Progenitor cell of endocrine pancreas (in vitro differentiated cells): ENCODE results near the gene CISD2. TPM values are rescaled to one million over a fixed set of nuclear protein-coding genes. Genes with fewer than 3 reads are reported as not detected.

ENCODE experiments used
- DNase-seq: peaks from one replicate; pipeline ENCODE4 v3.0.0; 2021; ENCODE audit warnings: low spot score; ENCODE audit not compliant: unreplicated experiment
- H3K27ac Mint-ChIP-seq: 2 replicates; pipeline ENCODE4 v1.8.0; 2021; ENCODE audit warnings: mild to moderate bottlenecking, moderate library complexity, mixed read lengths
- H3K27me3 Mint-ChIP-seq: 2 replicates; pipeline ENCODE4 v1.8.0; 2021; ENCODE audit warnings: mixed read lengths
- H3K36me3 Mint-ChIP-seq: 2 replicates; pipeline ENCODE4 v1.8.0; 2022; ENCODE audit warnings: mixed read lengths; ENCODE audit not compliant: insufficient read depth
- H3K4me1 Mint-ChIP-seq: 2 replicates; pipeline ENCODE4 v1.8.0; 2021; ENCODE audit warnings: low read depth, mixed read lengths
- H3K4me3 Mint-ChIP-seq: 2 replicates; pipeline ENCODE4 v1.8.0; 2021; ENCODE audit warnings: low read depth, mild to moderate bottlenecking, moderate library complexity, mixed read lengths
- H3K9me3 Mint-ChIP-seq: 2 replicates; pipeline ENCODE4 v1.8.0; 2021; ENCODE audit warnings: low read depth, mixed read lengths
- total RNA-seq: library from RNA; stranded (reverse); gene quantifications from 2 replicates; pipeline ENCODE4 v1.2.1, GENCODE V29; 2021
- TF ChIP-seq, protein P1 (sequence below): fragments of 200-600 bp; sonication (generic); IDR thresholded peaks from one replicate; pipeline ENCODE4 v1.5.0; 2021; ENCODE audit warnings: antibody characterized with exemption, mild to moderate bottlenecking; ENCODE audit not compliant: unreplicated experiment

The CISD2 gene
- total RNA-seq, 1 donor from 2014 or later = 28.3 TPM

DNA sequence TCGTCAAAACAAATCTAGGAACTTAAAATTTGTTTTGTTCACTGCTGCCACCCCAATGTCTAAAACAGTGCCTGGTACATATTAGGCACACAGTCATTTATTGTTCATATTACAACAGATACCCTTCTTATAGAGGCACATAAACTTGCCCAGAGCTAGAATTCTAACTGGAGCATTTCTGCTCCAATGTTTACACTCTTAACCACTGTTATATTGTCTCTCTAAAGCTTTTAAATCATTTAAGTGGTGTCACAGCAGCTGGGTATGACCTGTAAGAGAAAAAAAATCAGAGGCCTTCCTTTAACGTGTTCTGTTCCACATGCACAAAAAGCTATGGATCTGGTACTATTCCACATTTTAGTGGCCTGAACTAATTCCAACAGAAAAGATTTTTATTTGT lies 44.4 kb upstream of the CISD2 start:
- peaks cover 15% of the 10 kb centered on the region for H3K36me3 Mint-ChIP-seq
- TF ChIP-seq, protein P1, sequence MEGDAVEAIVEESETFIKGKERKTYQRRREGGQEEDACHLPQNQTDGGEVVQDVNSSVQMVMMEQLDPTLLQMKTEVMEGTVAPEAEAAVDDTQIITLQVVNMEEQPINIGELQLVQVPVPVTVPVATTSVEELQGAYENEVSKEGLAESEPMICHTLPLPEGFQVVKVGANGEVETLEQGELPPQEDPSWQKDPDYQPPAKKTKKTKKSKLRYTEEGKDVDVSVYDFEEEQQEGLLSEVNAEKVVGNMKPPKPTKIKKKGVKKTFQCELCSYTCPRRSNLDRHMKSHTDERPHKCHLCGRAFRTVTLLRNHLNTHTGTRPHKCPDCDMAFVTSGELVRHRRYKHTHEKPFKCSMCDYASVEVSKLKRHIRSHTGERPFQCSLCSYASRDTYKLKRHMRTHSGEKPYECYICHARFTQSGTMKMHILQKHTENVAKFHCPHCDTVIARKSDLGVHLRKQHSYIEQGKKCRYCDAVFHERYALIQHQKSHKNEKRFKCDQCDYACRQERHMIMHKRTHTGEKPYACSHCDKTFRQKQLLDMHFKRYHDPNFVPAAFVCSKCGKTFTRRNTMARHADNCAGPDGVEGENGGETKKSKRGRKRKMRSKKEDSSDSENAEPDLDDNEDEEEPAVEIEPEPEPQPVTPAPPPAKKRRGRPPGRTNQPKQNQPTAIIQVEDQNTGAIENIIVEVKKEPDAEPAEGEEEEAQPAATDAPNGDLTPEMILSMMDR = no peak
- peaks cover 41% of the 10 kb centered on the region for H3K4me1 Mint-ChIP-seq
- H3K9me3 Mint-ChIP-seq = peaks cover 3% of the 10 kb centered on the region
- H3K27ac Mint-ChIP-seq = peak overlapping the region; percentile 76
- H3K27me3 Mint-ChIP-seq = no peaks in the 10 kb centered on the region
- no peak overlapping the region for H3K4me3 Mint-ChIP-seq
- DNase-seq = no peak

DNA sequence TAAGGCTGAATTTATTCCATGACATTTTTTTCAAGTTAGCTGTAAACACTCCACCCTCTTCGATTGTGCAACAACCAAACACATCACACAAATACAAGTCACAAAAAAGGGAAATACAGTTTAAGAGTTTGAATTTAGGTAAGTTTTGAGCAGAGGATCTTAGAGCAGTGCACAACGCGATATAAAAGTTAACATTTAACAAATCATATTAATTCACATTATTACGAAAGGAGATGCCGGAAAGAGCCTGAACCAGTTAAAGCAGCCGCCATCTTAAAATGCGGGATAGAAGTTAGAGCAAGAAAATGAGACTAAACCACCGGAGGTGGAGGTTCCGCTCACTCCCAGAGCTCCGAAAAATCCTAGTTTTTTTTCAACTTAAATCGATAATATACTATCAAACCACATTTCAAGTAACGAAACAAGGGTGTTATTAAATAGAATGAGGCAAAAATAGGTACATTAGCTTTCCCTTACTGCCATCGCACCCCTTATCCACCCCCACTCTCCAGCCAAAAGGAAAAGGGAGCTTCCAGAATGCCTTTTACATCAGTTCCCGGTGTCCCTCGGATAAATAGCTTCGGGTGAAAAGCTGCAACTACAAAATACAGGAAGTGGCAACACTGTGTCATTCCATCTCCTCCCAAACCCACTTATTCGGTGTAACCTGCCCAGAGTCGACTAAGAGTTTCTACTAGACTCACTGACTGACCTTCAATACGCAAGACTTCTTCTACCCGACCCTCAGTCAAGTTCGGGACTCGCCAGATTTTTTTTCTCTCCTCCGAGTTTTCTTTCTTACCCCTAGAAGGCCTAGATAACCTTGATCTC lies 43.3 kb upstream of the CISD2 start:
- Mint-ChIP-seq H3K27me3 (no peaks in the 10 kb centered on the region), H3K27ac (no peak overlapping the region)
- DNase-seq = no peak

DNA sequence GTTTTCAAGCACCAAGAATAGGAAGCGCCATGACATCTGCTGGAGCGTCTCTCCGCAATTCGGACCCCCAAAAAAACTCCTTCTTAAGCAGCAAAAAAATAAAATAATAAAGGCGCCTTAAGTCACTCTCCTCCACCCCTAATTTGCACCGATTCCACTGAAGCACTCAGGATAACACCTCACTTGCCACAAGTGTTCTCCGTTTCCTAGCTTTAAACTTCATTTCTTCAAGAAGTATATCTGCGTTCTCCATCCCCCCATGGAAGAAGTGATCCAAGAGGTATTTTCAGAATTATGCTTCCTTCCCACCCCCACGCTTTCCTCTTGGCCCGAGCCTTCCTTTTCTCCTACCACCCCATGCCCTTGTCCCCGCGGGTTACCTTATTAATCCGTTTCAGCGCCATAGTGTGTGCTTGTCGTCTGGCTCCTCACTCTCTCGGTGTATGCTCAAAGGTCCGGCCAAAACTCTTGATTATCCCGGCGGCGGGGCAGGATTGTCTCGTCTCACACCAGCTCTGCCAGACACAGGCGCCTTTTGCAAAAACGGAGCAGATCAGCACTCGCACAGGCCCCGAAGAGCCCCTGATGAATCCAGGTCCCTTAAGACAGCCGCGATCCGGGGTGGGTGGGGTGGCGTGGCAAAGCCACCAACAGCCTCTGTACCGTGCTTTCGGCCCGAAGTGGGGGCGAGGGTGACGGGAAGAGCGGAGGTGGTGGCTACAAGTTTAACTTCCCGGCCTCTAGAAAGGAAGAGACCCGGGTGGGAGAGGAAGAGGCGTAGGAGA lies 42.5 kb upstream of the CISD2 start:
- Mint-ChIP-seq H3K9me3 (no peaks in the 10 kb centered on the region), H3K27ac (no peak overlapping the region), H3K36me3 (peaks cover 7% of the 10 kb centered on the region), H3K27me3 (no peaks in the 10 kb centered on the region), H3K4me1 (peaks cover 26% of the 10 kb centered on the region), H3K4me3 (no peak overlapping the region)
- no peak for DNase-seq
- TF ChIP-seq, protein P1 = no peak

More for the DNA sequence above, 43.3 kb upstream of the CISD2 start:
- H3K36me3 Mint-ChIP-seq = peaks cover 9% of the 10 kb centered on the region
- no peaks in the 10 kb centered on the region for H3K9me3 Mint-ChIP-seq
- TF ChIP-seq, protein P1 = no peak
- H3K4me1 Mint-ChIP-seq = peaks cover 32% of the 10 kb centered on the region
- H3K4me3 Mint-ChIP-seq = no peak overlapping the region

DNA sequence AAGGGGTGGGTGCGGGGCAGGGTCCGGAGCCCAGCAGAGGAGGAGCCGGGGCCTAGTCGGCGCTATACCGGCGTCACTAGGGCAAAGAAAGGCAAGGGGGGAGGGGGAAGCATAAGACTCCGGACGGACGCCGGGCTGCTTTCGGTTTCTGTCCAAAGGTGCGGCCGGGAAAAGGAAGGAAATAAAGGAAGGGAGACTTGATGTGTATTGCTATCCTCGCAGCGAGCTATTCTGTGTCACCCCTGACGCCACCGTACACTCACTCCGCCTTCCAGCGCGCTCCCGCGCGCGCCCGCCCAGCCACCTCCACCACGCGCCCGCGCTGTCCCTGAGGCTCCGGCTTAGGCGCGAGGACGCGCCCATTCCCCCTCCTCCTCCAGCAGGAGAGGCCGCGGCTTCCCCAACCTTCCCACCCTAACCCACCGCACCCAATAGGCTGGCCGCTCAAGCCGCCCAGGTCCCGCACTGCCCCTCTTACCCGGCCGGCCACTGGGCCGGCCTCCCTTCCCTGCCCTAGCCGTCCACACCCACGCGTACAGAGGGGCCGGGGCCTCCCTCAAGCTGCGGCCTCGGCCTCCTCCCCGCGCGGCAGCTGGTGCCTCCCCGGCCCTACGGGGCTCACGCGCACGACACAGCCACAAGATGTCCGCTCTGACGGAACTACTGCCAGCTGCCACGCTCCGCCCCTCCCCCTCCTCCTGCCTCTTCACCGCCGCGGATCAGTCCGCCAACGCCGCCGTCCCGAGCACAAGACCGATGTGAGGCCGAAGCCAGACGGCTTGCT lies 41.7 kb upstream of the CISD2 start, which contains the start of gene UBE2D3:
TSS of gene UBE2D3 (minus strand) at position 662 of the 784 bp plus-strand sequence. CDS start 1,043 bp downstream, outside the sequence.
- Mint-ChIP-seq H3K4me1 (peaks cover 27% of the 10 kb centered on the region), H3K36me3 (peaks cover 7% of the 10 kb centered on the region), H3K27me3 (no peaks in the 10 kb centered on the region), H3K4me3 (no peak within 1 kb of the TSS), H3K27ac (no peak within 1 kb of the TSS), H3K9me3 (no peaks in the 10 kb centered on the region)
- TF ChIP-seq, protein P1 = no peak
- peak; percentile 91 for DNase-seq
